Activated naive CD8-positive, alpha-beta T cell treated with anti-CD3 and anti-CD28 coated beads, Interleukin-2, amount 50 U/mL, for 24 hours (primary cell): Measurements from ENCODE around the gene PDE6A.
A peak's percentile ranks its signal among the peaks of the same experiment; 100 is the strongest.
"Not testable (repeated sequence)": the region's sequence is repeated elsewhere in the genome, so short reads cannot be mapped to it uniquely, and the experiment has no call there.

ENCODE experiments used
- ATAC-seq: fragments of 150-1000 bp; cut with Tn5 transposase; one replicate; pipeline ENCODE4 v1.10.0; 2021
- DNase-seq: peaks from one replicate; pipeline ENCODE4 v3.0.0; 2021
- H3K27ac Mint-ChIP-seq: one replicate; pipeline ENCODE4 v1.8.0; 2021; ENCODE audit warnings: mild to moderate bottlenecking, mixed read lengths
- H3K27me3 Mint-ChIP-seq: one replicate; pipeline ENCODE4 v1.8.0; 2021; ENCODE audit warnings: mixed read lengths
- H3K36me3 Mint-ChIP-seq: one replicate; pipeline ENCODE4 v1.8.0; 2021; ENCODE audit warnings: low read depth, mixed read lengths
- H3K4me1 Mint-ChIP-seq: one replicate; pipeline ENCODE4 v1.8.0; 2021; ENCODE audit warnings: mixed read lengths
- H3K4me3 Mint-ChIP-seq: one replicate; pipeline ENCODE4 v1.8.0; 2021; ENCODE audit warnings: mild to moderate bottlenecking, moderate library complexity, mixed read lengths
- H3K9me3 Mint-ChIP-seq: one replicate; pipeline ENCODE4 v1.8.0; 2021; ENCODE audit warnings: mixed read lengths

Gene PDE6A

DNA sequence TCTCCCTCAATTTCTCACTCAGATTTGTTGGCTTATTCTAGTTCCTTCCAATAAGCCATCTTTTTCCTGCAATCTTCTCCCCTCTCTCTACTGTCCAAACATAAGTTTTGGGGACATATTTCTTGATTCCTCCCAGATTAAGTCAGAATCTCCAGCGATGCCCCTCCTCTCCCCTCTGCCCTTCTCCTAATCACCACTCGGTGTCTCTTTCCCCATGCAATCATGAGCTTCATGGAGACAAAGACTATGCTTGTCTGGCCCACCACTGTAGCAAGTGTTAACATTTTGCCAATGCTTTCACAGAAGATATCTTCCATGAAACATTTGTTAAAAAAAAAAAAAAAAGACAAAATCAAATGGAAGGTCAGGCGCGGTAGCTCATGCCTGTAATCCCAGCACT is 42.4 kb downstream of the PDE6A start:
- ATAC-seq = no peak
- no peak for DNase-seq
- H3K4me1 Mint-ChIP-seq = peaks cover 5% of the 10 kb centered on the region
- no peak overlapping the region for H3K27ac Mint-ChIP-seq
- H3K36me3 Mint-ChIP-seq = no peaks in the 10 kb centered on the region
- no peaks in the 10 kb centered on the region for H3K9me3 Mint-ChIP-seq
- H3K4me3 Mint-ChIP-seq = no peak overlapping the region
- H3K27me3 Mint-ChIP-seq = peaks cover 18% of the 10 kb centered on the region

DNA sequence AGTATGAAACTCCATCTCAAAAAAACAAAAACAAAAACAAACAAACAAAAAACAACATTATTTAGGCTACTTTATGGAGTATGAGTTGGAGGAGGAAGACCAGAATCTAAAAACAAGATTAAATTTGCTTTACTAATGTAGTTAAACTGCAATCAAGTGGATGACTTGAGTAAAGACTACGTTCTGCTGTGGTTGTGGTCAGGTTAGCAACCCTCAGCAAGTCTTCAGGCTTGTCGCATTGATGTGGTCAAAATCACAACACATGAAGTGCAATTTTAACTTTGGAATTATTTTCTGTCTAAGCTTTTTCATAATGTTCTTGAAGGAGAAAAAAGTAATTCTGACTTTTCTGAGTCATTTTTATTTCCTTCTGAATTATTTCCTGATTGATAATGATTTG is 43.1 kb downstream of the PDE6A start:
- H3K4me3 Mint-ChIP-seq = no peak overlapping the region
- H3K27ac Mint-ChIP-seq = no peak overlapping the region
- no peaks in the 10 kb centered on the region for H3K36me3 Mint-ChIP-seq
- ATAC-seq (no peak), DNase-seq (no peak)
- H3K27me3 Mint-ChIP-seq = peaks cover 18% of the 10 kb centered on the region
- peaks cover 5% of the 10 kb centered on the region for H3K4me1 Mint-ChIP-seq
- no peaks in the 10 kb centered on the region for H3K9me3 Mint-ChIP-seq

DNA sequence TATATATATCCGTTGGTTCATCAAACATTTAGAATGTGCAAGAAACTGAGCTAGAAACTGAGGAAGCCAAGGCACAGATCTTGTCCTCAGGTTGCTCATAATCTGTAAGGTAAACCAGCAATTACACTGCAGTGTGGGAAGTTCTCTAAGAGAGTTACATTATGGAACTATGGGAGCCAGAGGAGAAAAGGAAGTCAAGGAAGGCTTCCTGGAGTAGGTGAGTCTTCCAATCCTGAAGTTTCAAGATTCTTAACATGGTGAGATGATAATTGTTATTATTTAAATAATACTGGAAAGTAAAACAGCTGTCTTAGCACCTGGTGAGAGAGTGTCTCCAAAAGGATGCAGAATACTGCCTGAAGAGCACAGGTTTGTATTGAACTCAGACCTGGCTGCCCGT is 44.2 kb downstream of the PDE6A start:
- no peak for ATAC-seq
- Mint-ChIP-seq H3K4me1 (peaks cover 11% of the 10 kb centered on the region), H3K27me3 (peaks cover 17% of the 10 kb centered on the region)

DNA sequence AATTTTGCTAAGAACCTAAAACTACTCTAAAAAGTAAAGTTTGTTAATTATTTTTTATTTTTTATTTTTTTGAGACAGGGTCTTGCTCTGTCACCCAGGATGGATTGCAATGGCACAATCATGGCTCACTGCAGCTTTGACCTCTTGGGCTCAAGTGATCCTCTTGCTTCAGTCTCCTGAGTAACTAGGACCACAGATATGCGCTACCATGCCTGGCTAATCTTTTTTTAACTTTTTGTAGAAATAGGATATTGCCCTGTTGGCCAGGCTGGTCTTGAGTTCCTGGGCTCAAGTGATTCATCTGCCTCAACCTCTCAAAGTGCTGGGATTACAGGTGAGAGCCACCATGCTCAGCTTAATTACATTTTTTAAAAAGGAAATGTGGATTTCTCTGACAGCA is 45.8 kb downstream of the PDE6A start:
- no peaks in the 10 kb centered on the region for H3K9me3 Mint-ChIP-seq
- ATAC-seq = no peak
- H3K4me1 Mint-ChIP-seq = peaks cover 7% of the 10 kb centered on the region

More for the DNA sequence above, 44.2 kb downstream of the PDE6A start:
- H3K36me3 Mint-ChIP-seq = no peaks in the 10 kb centered on the region
- H3K9me3 Mint-ChIP-seq = no peaks in the 10 kb centered on the region
- no peak overlapping the region for H3K4me3 Mint-ChIP-seq
- no peak for DNase-seq
- H3K27ac Mint-ChIP-seq = no peak overlapping the region

DNA sequence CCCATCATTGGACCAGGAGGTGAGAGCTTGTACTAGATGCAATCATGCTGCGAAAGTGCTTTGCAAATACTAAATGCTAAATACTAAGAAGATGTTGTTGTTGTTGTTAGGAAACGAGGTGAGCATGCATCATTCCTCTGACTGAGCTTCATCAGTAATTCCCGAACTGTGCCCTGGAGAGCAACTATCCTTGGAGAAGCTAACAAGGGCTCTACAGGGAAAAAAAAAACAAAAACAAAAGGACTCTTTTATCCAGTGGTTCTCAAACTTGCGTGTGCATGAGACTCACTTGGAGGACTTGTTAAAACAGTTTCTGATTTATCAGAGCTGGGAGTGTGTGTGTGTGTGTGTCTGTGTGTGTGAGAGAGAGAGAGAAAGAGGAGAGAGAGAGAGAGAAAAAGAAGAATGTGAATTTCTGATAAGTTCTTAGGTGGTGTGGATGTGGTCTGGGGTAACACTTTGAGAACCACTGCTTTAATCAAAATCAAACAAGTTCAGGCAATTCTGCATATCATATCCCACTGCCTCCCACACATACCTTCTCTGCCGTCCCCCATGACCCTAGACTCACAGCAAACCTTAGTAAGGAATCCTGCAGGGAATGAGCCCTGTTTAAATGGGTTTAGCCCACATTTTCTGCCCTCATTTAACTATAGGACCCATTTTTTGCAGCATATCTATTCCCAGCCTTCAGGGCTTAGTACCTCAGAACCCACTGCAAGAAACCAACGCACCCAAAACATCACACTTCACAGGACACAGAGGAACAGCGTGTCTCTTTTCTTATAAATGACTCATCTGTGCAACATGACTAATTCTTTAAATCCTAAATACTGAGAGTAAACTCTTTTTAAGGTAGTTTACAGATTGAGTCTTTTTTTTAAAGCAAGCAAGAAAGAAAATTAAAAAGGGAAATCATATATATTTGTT is 48.9 kb downstream of the PDE6A start:
- Mint-ChIP-seq H3K4me3 (no peak overlapping the region), H3K9me3 (no peaks in the 10 kb centered on the region), H3K27ac (no peak overlapping the region), H3K27me3 (peaks cover 7% of the 10 kb centered on the region), H3K36me3 (no peaks in the 10 kb centered on the region), H3K4me1 (peaks cover 7% of the 10 kb centered on the region)
- peak; percentile 79 for ATAC-seq
- DNase-seq = no peak

More for the DNA sequence above, 45.8 kb downstream of the PDE6A start:
- no peaks in the 10 kb centered on the region for H3K36me3 Mint-ChIP-seq
- DNase-seq = no peak
- H3K27ac Mint-ChIP-seq = no peak overlapping the region
- peaks cover 10% of the 10 kb centered on the region for H3K27me3 Mint-ChIP-seq
- no peak overlapping the region for H3K4me3 Mint-ChIP-seq

DNA sequence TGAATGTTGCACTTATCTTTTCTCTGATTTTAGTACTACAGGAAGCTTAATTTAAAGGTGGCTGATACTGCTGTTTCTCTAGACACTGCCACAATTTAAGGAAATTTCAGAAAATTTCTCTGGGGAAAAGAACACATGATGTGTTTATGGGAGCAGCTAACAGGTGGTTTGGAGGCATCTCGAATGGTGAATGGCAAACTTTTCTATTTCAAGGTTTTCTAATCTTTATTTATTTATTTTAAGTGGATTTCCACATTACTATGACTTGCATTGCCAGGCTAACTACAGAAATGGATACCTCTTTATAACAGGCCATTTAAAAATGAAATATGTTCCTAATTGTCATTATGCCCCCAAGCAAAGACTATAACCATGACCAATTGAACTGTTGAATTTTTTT is 50.4 kb downstream of the PDE6A start:
- H3K4me1 Mint-ChIP-seq = peaks cover 7% of the 10 kb centered on the region
- DNase-seq = no peak
- no peak for ATAC-seq
- peaks cover 4% of the 10 kb centered on the region for H3K27me3 Mint-ChIP-seq
- H3K9me3 Mint-ChIP-seq = no peaks in the 10 kb centered on the region
- no peaks in the 10 kb centered on the region for H3K36me3 Mint-ChIP-seq
- H3K4me3 Mint-ChIP-seq = no peak overlapping the region
- H3K27ac Mint-ChIP-seq = no peak overlapping the region

DNA sequence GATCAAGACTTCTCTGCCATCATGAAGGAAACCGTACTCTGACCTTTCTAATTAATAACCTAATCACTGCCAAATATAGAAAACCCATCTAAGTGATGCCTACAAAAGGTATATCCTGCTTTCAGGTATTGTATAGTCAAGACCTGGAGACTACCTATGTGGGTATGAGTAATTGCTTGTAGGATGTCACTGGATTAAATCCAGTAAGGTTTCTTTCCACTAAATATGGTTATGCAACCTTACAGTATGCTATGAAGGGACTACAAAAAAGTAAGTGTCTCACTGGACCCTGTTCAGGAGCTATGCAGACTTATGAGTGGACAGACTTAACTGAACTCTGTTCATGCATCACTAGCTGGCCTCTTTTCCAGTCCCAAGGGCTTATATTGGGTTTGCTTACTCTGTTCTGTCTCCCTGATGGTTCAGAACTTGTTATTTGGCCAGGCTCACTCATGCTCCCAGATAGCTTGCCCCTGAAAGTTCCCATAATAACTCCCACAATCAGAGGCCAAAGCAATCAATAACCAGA is 51.1 kb downstream of the PDE6A start:
- no peak overlapping the region for H3K27ac Mint-ChIP-seq
- DNase-seq (no peak), ATAC-seq (no peak)
- no peaks in the 10 kb centered on the region for H3K36me3 Mint-ChIP-seq
- no peak overlapping the region for H3K4me3 Mint-ChIP-seq
- H3K4me1 Mint-ChIP-seq = peaks cover 7% of the 10 kb centered on the region
- H3K9me3 Mint-ChIP-seq = no peaks in the 10 kb centered on the region
- H3K27me3 Mint-ChIP-seq = peaks cover 3% of the 10 kb centered on the region

DNA sequence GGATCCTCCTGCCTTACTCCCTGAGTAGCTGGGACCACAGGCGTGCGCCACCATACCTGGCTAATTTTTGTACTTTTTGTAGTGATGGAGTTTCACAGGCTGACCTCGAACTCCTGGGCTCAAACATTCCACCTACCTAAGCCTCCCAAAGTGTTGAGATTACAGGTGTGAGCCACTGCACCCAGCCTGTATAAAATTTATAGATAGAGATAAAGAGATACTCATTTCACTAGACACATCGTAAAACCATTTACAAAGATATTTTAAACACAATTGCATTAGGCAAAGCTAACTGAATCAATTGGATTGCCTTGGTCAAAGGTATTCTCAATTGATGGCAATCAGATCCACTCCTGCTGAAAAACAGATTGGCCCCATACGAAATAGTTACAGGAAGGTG is 52.0 kb downstream of the PDE6A start:
- H3K9me3 Mint-ChIP-seq = no peaks in the 10 kb centered on the region
- DNase-seq (no peak), ATAC-seq (no peak)
- H3K36me3 Mint-ChIP-seq = no peaks in the 10 kb centered on the region
- H3K4me1 Mint-ChIP-seq = peaks cover 7% of the 10 kb centered on the region
- H3K27ac Mint-ChIP-seq = no peak overlapping the region
- H3K27me3 Mint-ChIP-seq = peaks cover 4% of the 10 kb centered on the region
- H3K4me3 Mint-ChIP-seq = no peak overlapping the region

DNA sequence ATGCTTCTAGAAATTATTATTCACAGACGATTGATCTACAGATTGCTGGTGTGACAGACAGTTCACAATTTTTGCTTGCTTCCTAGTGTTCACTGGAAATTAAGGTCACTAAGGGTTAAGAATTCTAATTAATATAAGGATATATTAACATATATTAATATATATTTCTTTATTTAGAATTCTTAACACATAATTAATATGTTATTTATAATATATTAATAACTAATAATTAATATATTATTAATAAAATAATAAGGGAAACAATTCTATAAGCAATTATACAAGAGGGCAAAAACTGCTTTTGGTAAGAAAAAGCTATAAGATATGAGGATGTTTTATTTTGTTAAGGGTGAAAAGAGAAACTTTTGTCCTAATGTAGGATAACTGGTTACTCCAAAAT is 56.3 kb downstream of the PDE6A start:
- ATAC-seq (no peak), DNase-seq (no peak)
- no peak overlapping the region for H3K4me3 Mint-ChIP-seq
- no peak overlapping the region for H3K27ac Mint-ChIP-seq
- no peaks in the 10 kb centered on the region for H3K9me3 Mint-ChIP-seq
- H3K36me3 Mint-ChIP-seq = no peaks in the 10 kb centered on the region
- no peaks in the 10 kb centered on the region for H3K4me1 Mint-ChIP-seq
- peaks cover 2% of the 10 kb centered on the region for H3K27me3 Mint-ChIP-seq

DNA sequence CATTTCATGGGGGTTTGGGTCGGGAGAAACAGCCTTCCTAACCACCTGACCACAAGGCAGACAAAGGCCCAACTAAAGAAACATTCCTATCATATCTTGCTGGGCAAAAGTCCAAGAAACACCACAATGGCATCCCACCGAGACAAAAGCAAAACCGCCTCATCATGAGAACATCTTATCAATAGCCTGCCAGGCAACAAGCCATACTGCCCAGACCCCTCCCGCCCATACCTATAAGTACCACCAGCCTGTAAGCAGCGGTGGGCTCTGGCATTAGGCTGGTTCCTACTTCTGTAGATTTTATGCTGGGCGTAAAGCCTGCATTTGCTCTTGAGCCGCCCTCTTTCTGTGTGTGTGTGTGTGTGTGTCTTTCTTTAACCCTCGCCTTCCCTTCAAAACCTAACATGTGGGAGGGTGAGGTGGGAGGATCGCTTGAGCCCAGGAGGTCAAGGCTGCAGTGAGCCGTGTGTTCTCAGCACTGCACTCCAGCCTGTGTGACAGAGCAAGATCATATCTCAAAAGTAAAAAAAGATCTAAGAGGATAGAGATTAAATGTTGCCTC is 56.9 kb downstream of the PDE6A start:
- H3K27ac Mint-ChIP-seq = no peak overlapping the region
- H3K4me1 Mint-ChIP-seq = no peaks in the 10 kb centered on the region
- ATAC-seq = no peak
- no peaks in the 10 kb centered on the region for H3K36me3 Mint-ChIP-seq
- no peak overlapping the region for H3K4me3 Mint-ChIP-seq
- no peaks in the 10 kb centered on the region for H3K9me3 Mint-ChIP-seq
- DNase-seq = no peak
- H3K27me3 Mint-ChIP-seq = peaks cover 2% of the 10 kb centered on the region

DNA sequence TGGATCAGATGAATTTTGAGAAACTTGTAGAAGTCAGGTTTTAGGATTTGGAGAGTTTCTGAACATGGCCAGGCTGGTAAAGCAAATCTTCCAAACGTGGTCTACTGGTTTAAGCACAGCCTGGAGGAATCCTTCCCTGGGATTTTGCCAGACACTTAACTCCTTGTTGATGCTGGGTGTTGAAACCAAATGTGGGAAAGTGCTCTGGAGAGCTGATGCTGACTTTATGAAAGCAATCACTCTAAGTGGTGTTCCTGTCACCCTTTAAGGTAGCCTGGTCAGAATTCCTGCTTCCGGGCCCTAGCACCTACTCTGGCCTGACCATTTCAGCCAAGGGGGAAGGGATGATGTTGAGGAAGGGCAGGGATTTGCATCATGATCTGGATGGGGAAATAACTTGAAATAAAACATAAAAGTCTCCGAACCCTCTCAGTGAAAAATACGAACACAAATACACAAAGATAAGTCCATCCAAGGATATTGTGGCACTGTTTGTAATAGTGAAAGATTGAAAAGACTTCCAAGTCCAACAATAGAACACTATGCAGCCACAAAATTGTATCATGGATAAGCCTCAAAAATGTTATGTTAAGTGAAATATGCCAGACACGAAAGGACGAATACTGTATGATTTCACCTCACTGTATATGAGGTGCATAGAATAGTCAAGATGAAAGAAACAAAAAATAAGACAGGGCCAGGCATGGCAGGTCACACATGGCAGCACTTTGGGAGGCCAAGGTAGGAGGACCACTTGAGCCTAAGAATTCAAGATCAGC is 57.7 kb downstream of the PDE6A start:
- Mint-ChIP-seq H3K27ac (no peak overlapping the region), H3K4me3 (no peak overlapping the region), H3K4me1 (no peaks in the 10 kb centered on the region), H3K36me3 (no peaks in the 10 kb centered on the region), H3K27me3 (peaks cover 2% of the 10 kb centered on the region), H3K9me3 (no peaks in the 10 kb centered on the region)
- ATAC-seq = no peak
- no peak for DNase-seq

DNA sequence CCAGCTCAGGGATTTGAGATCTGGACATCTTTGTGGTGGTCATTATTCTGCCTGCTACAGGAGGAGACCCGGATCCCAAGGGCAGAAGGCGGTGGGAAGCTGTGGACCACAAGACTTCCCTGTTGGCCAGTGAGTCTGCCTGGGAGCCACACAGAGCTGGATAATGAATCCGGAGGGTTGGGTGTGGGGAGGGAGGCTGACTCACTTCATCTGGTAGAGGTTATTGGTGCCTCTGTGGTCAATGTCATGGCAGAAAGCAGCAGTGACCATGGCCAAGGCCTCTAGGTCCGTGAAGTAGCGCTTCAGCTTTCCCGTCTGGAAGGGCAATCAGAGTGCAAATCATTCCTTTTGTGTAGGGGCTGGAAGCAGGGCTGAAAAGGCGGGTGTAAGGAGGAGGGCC is 58.5 kb downstream of the PDE6A start:
- DNase-seq = no peak
- Mint-ChIP-seq H3K4me1 (no peaks in the 10 kb centered on the region), H3K27me3 (peaks cover 2% of the 10 kb centered on the region), H3K9me3 (no peaks in the 10 kb centered on the region), H3K27ac (no peak overlapping the region), H3K36me3 (no peaks in the 10 kb centered on the region), H3K4me3 (no peak overlapping the region)
- ATAC-seq = no peak

DNA sequence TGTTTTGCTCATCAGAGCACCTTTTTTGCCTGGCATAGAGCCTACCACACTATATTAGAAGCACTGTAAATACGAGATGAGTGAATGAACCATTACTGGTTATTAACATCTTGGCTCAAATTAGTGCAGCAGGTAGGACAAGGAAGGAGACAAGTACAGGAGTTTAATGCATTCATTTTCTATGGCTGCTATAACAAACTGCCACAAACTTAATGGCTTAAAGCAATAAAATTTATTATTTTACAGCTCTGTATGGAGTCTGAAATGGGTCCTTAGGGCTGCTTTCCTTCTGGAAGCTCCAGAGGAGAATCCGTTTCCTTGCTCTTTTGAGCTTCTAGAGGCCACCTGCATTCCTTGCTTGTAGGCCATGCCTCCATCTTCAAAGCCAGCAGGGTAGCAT is 59.1 kb downstream of the PDE6A start:
- DNase-seq (no peak), ATAC-seq (no peak)
- Mint-ChIP-seq H3K36me3 (no peaks in the 10 kb centered on the region), H3K4me1 (no peaks in the 10 kb centered on the region), H3K27ac (no peak overlapping the region), H3K27me3 (peaks cover 2% of the 10 kb centered on the region), H3K4me3 (no peak overlapping the region), H3K9me3 (no peaks in the 10 kb centered on the region)

DNA sequence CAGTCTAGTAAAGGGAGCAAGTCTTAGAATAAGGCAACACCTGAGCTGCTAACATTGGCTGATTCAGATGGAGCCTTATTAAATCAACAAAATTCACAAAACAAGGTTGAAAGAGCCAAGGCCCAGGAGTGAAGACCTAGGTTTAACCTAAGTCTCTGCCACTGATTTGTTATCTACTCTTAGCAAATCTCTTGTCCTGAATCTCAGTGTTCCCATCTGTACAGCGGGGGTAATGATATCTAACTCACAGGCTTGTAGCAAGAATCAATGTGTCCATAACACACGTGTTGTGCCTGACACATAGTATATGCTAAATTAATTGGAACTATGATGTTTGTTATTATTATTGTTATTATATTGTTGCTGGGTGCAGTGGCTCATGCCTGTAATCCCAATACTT is 61.0 kb downstream of the PDE6A start:
- DNase-seq (no peak), ATAC-seq (no peak)
- no peaks in the 10 kb centered on the region for H3K4me1 Mint-ChIP-seq
- no peaks in the 10 kb centered on the region for H3K36me3 Mint-ChIP-seq
- H3K9me3 Mint-ChIP-seq = no peaks in the 10 kb centered on the region
- no peak overlapping the region for H3K27ac Mint-ChIP-seq
- H3K27me3 Mint-ChIP-seq = peaks cover 1% of the 10 kb centered on the region
- H3K4me3 Mint-ChIP-seq = no peak overlapping the region

DNA sequence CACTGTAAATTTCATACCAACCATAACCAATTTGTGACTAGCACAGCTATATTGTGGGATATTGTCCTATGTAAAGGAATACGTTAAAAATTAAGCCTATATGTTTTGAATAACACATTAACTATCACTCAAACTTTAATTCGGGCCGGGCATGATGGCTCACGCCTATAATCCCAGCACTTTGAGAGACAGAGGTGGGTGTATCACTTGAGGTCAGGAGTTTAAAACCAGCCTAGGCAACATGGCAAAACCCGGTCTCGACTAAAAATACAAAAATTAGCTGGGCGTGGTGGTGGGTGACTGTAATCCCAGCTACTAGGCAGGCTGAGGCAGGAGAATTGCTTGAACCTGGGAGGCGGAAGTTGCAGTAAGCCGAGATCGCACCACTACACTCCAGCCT is 62.0 kb downstream of the PDE6A start:
- H3K27ac Mint-ChIP-seq, H3K4me1 Mint-ChIP-seq, DNase-seq, H3K27me3 Mint-ChIP-seq, H3K36me3 Mint-ChIP-seq, H3K4me3 Mint-ChIP-seq, ATAC-seq, H3K9me3 Mint-ChIP-seq: not testable (repeated sequence)
